OCI-LY3 (cell line): ENCODE results near the gene NEDD4L.

ENCODE experiments used
- H2AFZ ChIP-seq: fragments of 200-600, 300-600 bp; shearing (Covaris generic); 2 replicates; pipeline ENCODE4 v1.6.0; 2014; ENCODE audit warnings: antibody characterized with exemption, low read depth, low read length
- H3K27ac ChIP-seq: fragments of 200-600, 300-600 bp; sonication (generic); 2 replicates; pipeline ENCODE4 v1.5.1; 2014; ENCODE audit warnings: mild to moderate bottlenecking, low read length, moderate library complexity, mixed read lengths
- H3K27me3 ChIP-seq: fragments of 200-600, 300-600 bp; sonication (generic); 2 replicates; pipeline ENCODE4 v1.6.1; 2014; ENCODE audit warnings: low read depth, low read length, mixed read lengths
- H3K36me3 ChIP-seq: fragments of 200-600, 300-600 bp; sonication (generic); replicated peaks from 2 replicates; pipeline ENCODE3; 2014; ENCODE audit warnings: low read depth, low read length, mixed read lengths
- H3K4me1 ChIP-seq: fragments of 300-600, 200-600 bp; sonication (generic); 2 replicates; pipeline ENCODE4 v1.6.1; 2014; ENCODE audit warnings: low read length, mixed read lengths
- H3K4me2 ChIP-seq: fragments of 200-600, 300-600 bp; sonication (generic); 2 replicates; pipeline ENCODE4 v1.6.1; 2014; ENCODE audit warnings: low read length, mixed read lengths
- H3K4me3 ChIP-seq: fragments of 300-600, 200-600 bp; sonication (generic); 2 replicates; pipeline ENCODE4 v1.5.1; 2014; ENCODE audit warnings: antibody characterized with exemption, mild to moderate bottlenecking, low read length, moderate library complexity
- H3K79me2 ChIP-seq: fragments of 300-600, 200-600 bp; shearing (Covaris generic); 2 replicates; pipeline ENCODE4 v1.6.1; 2014; ENCODE audit warnings: mild to moderate bottlenecking, low read length, mixed read lengths
- H3K9ac ChIP-seq: fragments of 300-600, 200-600 bp; shearing (Covaris generic); 2 replicates; pipeline ENCODE4 v1.6.0; 2014; ENCODE audit warnings: mild to moderate bottlenecking, low read length, moderate library complexity
- H3K9me3 ChIP-seq: fragments of 200-600, 300-600 bp; shearing (Covaris generic); 2 replicates; pipeline ENCODE4 v1.6.1; 2014; ENCODE audit warnings: low read length, mixed read lengths; ENCODE audit not compliant: insufficient read depth
- H4K20me1 ChIP-seq: fragments of 200-600, 300-600 bp; sonication (generic); 2 replicates; pipeline ENCODE4 v1.6.1; 2016; ENCODE audit warnings: low read length, mixed read lengths; ENCODE audit not compliant: insufficient read depth
- EZH2phosphoT487 ChIP-seq: fragments of 200-600 bp; shearing (Covaris generic); IDR thresholded peaks from 2 replicates; pipeline ENCODE4 v1.6.1; 2018; ENCODE audit warnings: antibody characterized with exemption, mixed run types, low read depth
- TF ChIP-seq, protein P1 (sequence below): fragments of 200-600, 300-600 bp; sonication (generic); IDR thresholded peaks from 2 replicates; pipeline ENCODE4 v1.5.1; 2014; ENCODE audit warnings: antibody characterized with exemption, low read length, low read depth

Gene NEDD4L

DNA sequence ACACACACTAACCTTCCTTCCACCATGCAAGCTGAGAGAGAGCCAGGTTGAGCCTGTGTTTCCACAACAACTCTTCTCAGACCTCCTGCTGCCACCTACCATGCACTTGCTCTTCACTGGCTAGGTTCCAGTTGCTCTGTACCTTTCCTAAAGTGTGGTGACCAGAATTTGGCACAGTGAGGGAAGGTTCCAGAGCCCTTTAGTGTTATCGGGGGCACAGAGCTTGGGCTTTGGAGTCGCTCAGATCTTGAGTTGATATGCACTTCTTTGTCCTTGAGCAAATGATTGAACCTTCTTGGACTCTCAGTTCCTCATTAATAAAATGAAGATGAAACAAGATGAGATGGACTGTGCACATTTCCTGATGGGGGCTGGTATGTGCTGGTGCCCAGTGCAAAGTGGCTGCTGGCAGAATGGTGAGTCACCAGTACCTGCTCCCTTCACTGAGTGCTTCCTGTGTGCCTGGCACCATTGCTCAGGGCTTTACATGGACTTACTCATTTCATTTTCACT is 47.1 kb downstream of the NEDD4L start:
- Histone ChIP-seq H3K36me3 (peaks cover 5% of the 10 kb centered on the region), H3K9ac (peak overlapping the region; percentile 45), H3K79me2 (peaks cover 38% of the 10 kb centered on the region), H3K27me3 (no peaks in the 10 kb centered on the region), H2AFZ (peak overlapping the region; percentile 21; the same call in 1 of the 2 replicates), H3K9me3 (no peaks in the 10 kb centered on the region), H3K27ac (peak overlapping the region; percentile 72), H3K4me1 (peaks cover 39% of the 10 kb centered on the region), H4K20me1 (0 out of 2 replicates have a peak, but pooled peaks cover 12% of the 10 kb centered on the region), H3K4me3 (peak overlapping the region; percentile 57), H3K4me2 (peak overlapping the region; percentile 72)
- TF ChIP-seq, protein P1, sequence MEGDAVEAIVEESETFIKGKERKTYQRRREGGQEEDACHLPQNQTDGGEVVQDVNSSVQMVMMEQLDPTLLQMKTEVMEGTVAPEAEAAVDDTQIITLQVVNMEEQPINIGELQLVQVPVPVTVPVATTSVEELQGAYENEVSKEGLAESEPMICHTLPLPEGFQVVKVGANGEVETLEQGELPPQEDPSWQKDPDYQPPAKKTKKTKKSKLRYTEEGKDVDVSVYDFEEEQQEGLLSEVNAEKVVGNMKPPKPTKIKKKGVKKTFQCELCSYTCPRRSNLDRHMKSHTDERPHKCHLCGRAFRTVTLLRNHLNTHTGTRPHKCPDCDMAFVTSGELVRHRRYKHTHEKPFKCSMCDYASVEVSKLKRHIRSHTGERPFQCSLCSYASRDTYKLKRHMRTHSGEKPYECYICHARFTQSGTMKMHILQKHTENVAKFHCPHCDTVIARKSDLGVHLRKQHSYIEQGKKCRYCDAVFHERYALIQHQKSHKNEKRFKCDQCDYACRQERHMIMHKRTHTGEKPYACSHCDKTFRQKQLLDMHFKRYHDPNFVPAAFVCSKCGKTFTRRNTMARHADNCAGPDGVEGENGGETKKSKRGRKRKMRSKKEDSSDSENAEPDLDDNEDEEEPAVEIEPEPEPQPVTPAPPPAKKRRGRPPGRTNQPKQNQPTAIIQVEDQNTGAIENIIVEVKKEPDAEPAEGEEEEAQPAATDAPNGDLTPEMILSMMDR: peak; percentile 10; the same call in 1 of the 2 replicates
- TF ChIP-seq EZH2phosphoT487: no peak

DNA sequence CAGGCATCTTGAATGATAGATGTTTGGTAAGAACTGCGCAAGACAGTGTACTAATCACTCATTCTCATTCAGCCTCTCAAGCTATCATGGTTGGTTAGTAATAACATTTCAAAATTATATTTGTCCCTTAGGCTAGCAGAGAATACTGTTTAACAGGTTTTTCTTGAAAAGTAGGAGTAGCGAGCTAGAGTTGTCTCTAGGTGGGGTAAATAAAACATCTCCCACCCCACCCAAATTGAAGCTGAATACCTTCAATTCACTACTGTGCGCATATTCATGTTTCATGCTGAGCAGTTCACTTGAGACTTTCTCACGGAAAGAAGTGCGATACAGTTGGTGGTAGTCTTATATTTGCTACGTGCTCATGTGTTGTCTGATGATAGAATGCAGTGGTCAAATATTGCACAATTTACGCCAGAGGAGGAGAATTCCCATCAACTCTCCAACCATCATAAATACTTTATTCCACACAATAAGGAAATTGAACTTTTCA is 49.3 kb downstream of the NEDD4L start:
- Histone ChIP-seq H3K9ac (no peak overlapping the region), H2AFZ (no peak overlapping the region), H3K4me3 (no peak overlapping the region), H3K36me3 (no peaks in the 10 kb centered on the region), H3K4me2 (no peak overlapping the region), H3K4me1 (peaks cover 34% of the 10 kb centered on the region), H3K9me3 (no peaks in the 10 kb centered on the region), H3K27ac (no peak overlapping the region), H3K27me3 (no peaks in the 10 kb centered on the region), H3K79me2 (peaks cover 51% of the 10 kb centered on the region), H4K20me1 (peaks cover 21% of the 10 kb centered on the region; the same call in 1 of the 2 replicates)
- TF ChIP-seq, protein P1: no peak
- TF ChIP-seq EZH2phosphoT487: no peak

DNA sequence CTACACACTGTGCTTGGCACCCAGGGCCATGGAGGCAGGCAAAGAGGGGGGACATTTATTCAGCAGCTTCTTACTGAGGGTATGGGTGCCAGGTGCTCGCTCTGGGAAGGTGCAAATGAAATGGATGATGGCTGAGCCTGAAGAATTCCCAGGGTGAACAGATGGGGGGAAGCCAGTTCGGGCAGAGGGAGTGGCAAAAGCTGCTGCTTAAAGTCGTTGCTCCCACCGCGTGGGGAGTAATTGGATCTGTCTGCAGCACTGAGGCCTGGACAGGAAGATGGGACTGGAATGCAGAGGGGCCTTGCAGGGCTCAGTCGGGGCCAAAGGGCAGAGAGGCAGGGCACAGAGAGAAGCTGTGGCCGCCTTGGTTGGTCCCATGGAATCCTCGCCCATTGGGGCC is 51.2 kb downstream of the NEDD4L start:
- Histone ChIP-seq H3K27ac (no peak overlapping the region), H3K4me1 (peaks cover 47% of the 10 kb centered on the region), H4K20me1 (peaks cover 33% of the 10 kb centered on the region), H3K9ac (no peak overlapping the region), H3K27me3 (no peaks in the 10 kb centered on the region), H3K4me3 (no peak overlapping the region), H2AFZ (no peak overlapping the region), H3K36me3 (no peaks in the 10 kb centered on the region), H3K4me2 (peak overlapping the region; percentile 34), H3K9me3 (no peaks in the 10 kb centered on the region), H3K79me2 (peaks cover 64% of the 10 kb centered on the region)
- TF ChIP-seq, protein P1: no peak
- TF ChIP-seq EZH2phosphoT487: no peak

DNA sequence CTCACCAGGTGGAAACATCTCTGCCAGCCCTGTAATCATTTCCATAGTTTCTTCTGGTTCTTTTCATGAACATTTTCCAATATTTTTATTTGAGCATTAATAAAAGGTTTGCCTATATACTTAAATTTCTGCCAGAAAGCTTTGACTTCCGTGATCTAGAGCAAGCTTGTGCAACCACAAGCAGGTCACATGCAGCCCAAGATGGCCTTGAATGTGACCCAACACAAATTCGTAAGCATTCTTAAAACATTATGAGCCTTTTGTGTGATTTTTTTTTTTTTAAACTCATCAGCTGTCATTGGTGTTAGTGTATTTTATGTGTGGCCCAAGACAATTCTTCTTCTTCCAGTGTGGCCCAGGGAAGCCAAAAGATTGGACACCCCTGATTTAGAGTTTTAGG is 51.6 kb downstream of the NEDD4L start:
- TF ChIP-seq, protein P1: no peak
- no peak for TF ChIP-seq EZH2phosphoT487
- Histone ChIP-seq H3K79me2 (peaks cover 61% of the 10 kb centered on the region), H3K36me3 (no peaks in the 10 kb centered on the region), H3K4me2 (no peak overlapping the region), H3K27ac (no peak overlapping the region), H3K4me1 (peaks cover 49% of the 10 kb centered on the region), H3K27me3 (no peaks in the 10 kb centered on the region), H2AFZ (no peak overlapping the region), H3K4me3 (no peak overlapping the region), H4K20me1 (peaks cover 36% of the 10 kb centered on the region), H3K9me3 (no peaks in the 10 kb centered on the region), H3K9ac (no peak overlapping the region)
